Peyer's patch (tissue), 4 donors: ENCODE measurements around the gene HAPLN2.

Source experiments
- POLR2A ChIP-seq, 2 donors: fragments of 450-650 bp; IDR thresholded peaks; one replicate each; pipeline ENCODE4 v1.5.1; 2017; ENCODE audit warnings: antibody characterized with exemption in 2 of 2, mild to moderate bottlenecking in 2 of 2, moderate library complexity in 2 of 2
- TF ChIP-seq, protein P1 (sequence below), 6 experiments: fragments of 450-650 bp in 4 of 6; fragments of 200-600 bp in 2 of 6; sonication (generic) in 1 of 6; IDR thresholded peaks; one replicate each; pipeline ENCODE4 v1.5.1; 2017 to 2019; ENCODE audit warnings: antibody characterized with exemption in 6 of 6, mild to moderate bottlenecking in 3 of 6, moderate library complexity in 1 of 6

DNA sequence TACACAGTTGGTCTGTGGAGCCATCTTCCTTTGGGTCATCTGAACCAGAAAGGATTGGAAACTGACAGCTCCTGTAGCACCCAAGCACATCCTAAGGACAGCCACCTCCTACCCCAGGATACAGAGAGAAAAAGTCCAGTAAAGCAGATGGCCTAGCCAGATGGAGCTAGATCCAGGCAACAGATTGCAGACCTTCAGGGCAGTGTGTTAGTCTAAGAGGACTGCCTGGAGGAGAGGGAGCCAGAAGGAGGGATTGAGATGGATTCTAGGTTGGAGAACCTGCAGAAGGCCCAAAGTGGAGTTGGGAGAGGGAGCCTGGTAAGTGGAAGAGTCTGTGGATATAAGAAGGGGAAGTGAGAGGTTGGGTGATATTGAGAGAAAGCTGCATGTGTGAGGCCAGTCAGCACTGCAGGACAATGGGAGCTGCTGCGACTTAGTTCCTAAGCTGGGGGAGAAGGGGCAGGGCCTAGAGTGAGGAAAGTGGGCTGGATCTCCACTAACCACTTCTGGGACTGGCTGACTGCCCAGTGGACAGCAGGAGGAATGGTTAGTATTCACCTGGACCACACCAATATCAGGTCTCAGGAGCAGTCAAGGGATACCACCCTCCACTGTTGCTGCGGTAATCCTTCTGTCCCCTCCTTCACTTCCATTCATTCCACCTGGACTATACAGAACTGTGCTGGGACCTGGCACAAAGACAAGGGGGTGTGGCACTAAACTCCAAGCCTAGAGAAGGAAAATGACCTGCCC is 36.1 kb downstream of the HAPLN2 start:
- TF ChIP-seq, protein P1, sequence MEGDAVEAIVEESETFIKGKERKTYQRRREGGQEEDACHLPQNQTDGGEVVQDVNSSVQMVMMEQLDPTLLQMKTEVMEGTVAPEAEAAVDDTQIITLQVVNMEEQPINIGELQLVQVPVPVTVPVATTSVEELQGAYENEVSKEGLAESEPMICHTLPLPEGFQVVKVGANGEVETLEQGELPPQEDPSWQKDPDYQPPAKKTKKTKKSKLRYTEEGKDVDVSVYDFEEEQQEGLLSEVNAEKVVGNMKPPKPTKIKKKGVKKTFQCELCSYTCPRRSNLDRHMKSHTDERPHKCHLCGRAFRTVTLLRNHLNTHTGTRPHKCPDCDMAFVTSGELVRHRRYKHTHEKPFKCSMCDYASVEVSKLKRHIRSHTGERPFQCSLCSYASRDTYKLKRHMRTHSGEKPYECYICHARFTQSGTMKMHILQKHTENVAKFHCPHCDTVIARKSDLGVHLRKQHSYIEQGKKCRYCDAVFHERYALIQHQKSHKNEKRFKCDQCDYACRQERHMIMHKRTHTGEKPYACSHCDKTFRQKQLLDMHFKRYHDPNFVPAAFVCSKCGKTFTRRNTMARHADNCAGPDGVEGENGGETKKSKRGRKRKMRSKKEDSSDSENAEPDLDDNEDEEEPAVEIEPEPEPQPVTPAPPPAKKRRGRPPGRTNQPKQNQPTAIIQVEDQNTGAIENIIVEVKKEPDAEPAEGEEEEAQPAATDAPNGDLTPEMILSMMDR (IDR thresholded peaks at IDR 0.05) = no peak
- TF ChIP-seq POLR2A (IDR thresholded peaks at IDR 0.05) = no peak
